HG03139 (cell line): ENCODE results near the gene GTF2IRD1.
"Not testable (repeated sequence)": the region's sequence is repeated elsewhere in the genome, so short reads cannot be mapped to it uniquely, and the experiment has no call there.

Experiments used
- ATAC-seq: cut with Tn5 transposase; IDR thresholded peaks from one replicate; pipeline ENCODE4 v1.9.1; 2021; ENCODE audit not compliant: unreplicated experiment

Gene GTF2IRD1

GRCh38 chr7:74544706-74545469 lies 91.2 kb downstream of the GTF2IRD1 start:
- no peak for ATAC-seq

- no peak for ATAC-seq
Measured at GRCh38 chr7:74545921-74546320, 92.2 kb downstream of the GTF2IRD1 start.

GRCh38 chr7:74553596-74554012 lies 99.9 kb downstream of the GTF2IRD1 start:
- not testable (repeated sequence) for ATAC-seq

- ATAC-seq = no peak
Measured at GRCh38 chr7:74554178-74554577, 100.5 kb downstream of the GTF2IRD1 start.

GRCh38 chr7:74560086-74560719 lies 106.5 kb downstream of the GTF2IRD1 start:
- ATAC-seq = no peak

- no peak for ATAC-seq
Measured at GRCh38 chr7:74561898-74562613, 108.3 kb downstream of the GTF2IRD1 start.

GRCh38 chr7:74563639-74564038 lies 109.9 kb downstream of the GTF2IRD1 start:
- ATAC-seq = not testable (repeated sequence)

GRCh38 chr7:74567318-74567668 lies 113.6 kb downstream of the GTF2IRD1 start:
- ATAC-seq = no peak

- no peak for ATAC-seq
Measured at GRCh38 chr7:74568658-74569057, 115.0 kb downstream of the GTF2IRD1 start.

- ATAC-seq = no peak
Measured at GRCh38 chr7:74569501-74570075, 115.9 kb downstream of the GTF2IRD1 start.

GRCh38 chr7:74570533-74571156 lies 116.9 kb downstream of the GTF2IRD1 start:
- ATAC-seq = no peak

- ATAC-seq = no peak
Measured at GRCh38 chr7:74572301-74572979, 118.7 kb downstream of the GTF2IRD1 start.

- ATAC-seq = no peak
Measured at GRCh38 chr7:74573512-74573911, 119.8 kb downstream of the GTF2IRD1 start.

GRCh38 chr7:74575083-74575784 lies 121.5 kb downstream of the GTF2IRD1 start:
- no peak for ATAC-seq

- no peak for ATAC-seq
Measured at GRCh38 chr7:74575811-74576210, 122.1 kb downstream of the GTF2IRD1 start.

GRCh38 chr7:74579800-74580685 lies 126.3 kb downstream of the GTF2IRD1 start:
- ATAC-seq = no peak

GRCh38 chr7:74581916-74582440 lies 128.3 kb downstream of the GTF2IRD1 start:
- no peak for ATAC-seq

- ATAC-seq = no peak
Measured at GRCh38 chr7:74582447-74583039, 128.8 kb downstream of the GTF2IRD1 start.
